Osteoblast (primary cell): ENCODE data around the gene TGFB3. TPM values are rescaled to one million over a fixed set of nuclear protein-coding genes. Genes with fewer than 3 reads are reported as not detected.
"Not testable (repeated sequence)": the region's sequence is repeated elsewhere in the genome, so short reads cannot be mapped to it uniquely, and the experiment has no call there.

Experiments
- DNase-seq: peaks from one replicate; pipeline ENCODE4 v3.0.0; 2011; ENCODE audit warnings: low spot score, mixed read lengths; ENCODE audit not compliant: insufficient read length; ENCODE audit errors: missing footprints
- H2AFZ ChIP-seq: 2 replicates; pipeline ENCODE4 v1.6.0; 2011; ENCODE audit warnings: mild to moderate bottlenecking, low read length
- H3K27ac ChIP-seq: 2 replicates; pipeline ENCODE4 v1.5.1; 2011; ENCODE audit warnings: mild to moderate bottlenecking, low read depth, low read length, moderate library complexity
- H3K27me3 ChIP-seq: 2 replicates; pipeline ENCODE4 v1.6.0; 2012; ENCODE audit warnings: mild to moderate bottlenecking, control low read depth, inconsistent platforms, low read length, moderate library complexity; ENCODE audit not compliant: insufficient read depth
- H3K36me3 ChIP-seq: 2 replicates; pipeline ENCODE4 v1.5.1; 2011; ENCODE audit warnings: mild to moderate bottlenecking, low read length, control low read depth, moderate library complexity; ENCODE audit not compliant: insufficient read depth
- H3K4me1 ChIP-seq: 2 replicates; pipeline ENCODE4 v1.5.1; 2011; ENCODE audit warnings: mild to moderate bottlenecking, low read length, control low read depth, moderate library complexity; ENCODE audit not compliant: insufficient read depth
- H3K4me2 ChIP-seq: 2 replicates; pipeline ENCODE4 v1.6.0; 2011; ENCODE audit warnings: mild to moderate bottlenecking, low read length; ENCODE audit not compliant: insufficient read depth
- H3K4me3 ChIP-seq: fragments of 200-600 bp; sonication (generic); 3 replicates; pipeline ENCODE4 v1.5.1; 2012; ENCODE audit warnings: mild to moderate bottlenecking, low read length, inconsistent platforms; ENCODE audit not compliant: insufficient read depth
- H3K79me2 ChIP-seq: 2 replicates; pipeline ENCODE4 v1.6.0; 2012; ENCODE audit warnings: mild to moderate bottlenecking, low read length, control low read depth, inconsistent platforms; ENCODE audit not compliant: insufficient read depth
- H3K9me3 ChIP-seq: 2 replicates; pipeline ENCODE4 v1.5.1; 2011; ENCODE audit warnings: low read depth, low read length, control low read depth
- H4K20me1 ChIP-seq: 2 replicates; pipeline ENCODE4 v1.6.0; 2012; ENCODE audit warnings: mild to moderate bottlenecking, low read length, control low read depth; ENCODE audit not compliant: insufficient read depth
- total RNA-seq: library from RNA; depleted of rRNA; stranded (reverse); fragments of >200 nt; gene quantifications from 2 replicates; pipeline ENCODE4 v1.2.3, GENCODE V29; 2012
- TF ChIP-seq, protein P1 (sequence below): IDR thresholded peaks from 2 replicates; pipeline ENCODE4 v1.5.1; 2011; ENCODE audit warnings: mild to moderate bottlenecking, low read depth, low read length, moderate library complexity; ENCODE audit errors: extremely low read depth

TGFB3 gene
- total RNA-seq, 1 donor: 11.6 TPM

DNA sequence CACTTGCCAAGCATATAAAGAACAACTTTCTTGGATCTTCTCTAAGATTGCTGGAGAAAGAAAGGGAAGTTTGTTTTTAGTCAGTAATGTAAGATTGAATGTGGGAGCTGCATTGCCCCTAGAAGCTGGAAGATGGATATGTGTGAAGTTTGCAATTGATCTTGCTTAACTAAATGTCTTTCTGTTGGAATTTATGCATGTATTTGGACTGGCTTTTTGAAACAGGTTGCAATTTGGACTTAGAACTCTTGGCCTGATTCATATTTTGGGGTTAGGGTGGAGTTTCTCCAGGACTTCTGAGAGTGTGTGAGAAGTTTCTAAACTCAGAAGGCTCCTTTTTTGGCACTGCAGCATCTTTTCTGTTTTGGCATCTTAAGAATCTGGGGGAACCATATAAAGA, 30.1 kb upstream of the TGFB3 start:
- Histone ChIP-seq H2AFZ (no peak overlapping the region), H3K4me3 (no peak overlapping the region), H3K79me2 (peaks cover 14% of the 10 kb centered on the region), H3K9me3 (no peaks in the 10 kb centered on the region), H4K20me1 (peaks cover 11% of the 10 kb centered on the region), H3K4me1 (peaks cover 22% of the 10 kb centered on the region), H3K27ac (no peak overlapping the region), H3K4me2 (no peak overlapping the region), H3K27me3 (no peaks in the 10 kb centered on the region), H3K36me3 (peaks cover 39% of the 10 kb centered on the region)
- TF ChIP-seq, protein P1, sequence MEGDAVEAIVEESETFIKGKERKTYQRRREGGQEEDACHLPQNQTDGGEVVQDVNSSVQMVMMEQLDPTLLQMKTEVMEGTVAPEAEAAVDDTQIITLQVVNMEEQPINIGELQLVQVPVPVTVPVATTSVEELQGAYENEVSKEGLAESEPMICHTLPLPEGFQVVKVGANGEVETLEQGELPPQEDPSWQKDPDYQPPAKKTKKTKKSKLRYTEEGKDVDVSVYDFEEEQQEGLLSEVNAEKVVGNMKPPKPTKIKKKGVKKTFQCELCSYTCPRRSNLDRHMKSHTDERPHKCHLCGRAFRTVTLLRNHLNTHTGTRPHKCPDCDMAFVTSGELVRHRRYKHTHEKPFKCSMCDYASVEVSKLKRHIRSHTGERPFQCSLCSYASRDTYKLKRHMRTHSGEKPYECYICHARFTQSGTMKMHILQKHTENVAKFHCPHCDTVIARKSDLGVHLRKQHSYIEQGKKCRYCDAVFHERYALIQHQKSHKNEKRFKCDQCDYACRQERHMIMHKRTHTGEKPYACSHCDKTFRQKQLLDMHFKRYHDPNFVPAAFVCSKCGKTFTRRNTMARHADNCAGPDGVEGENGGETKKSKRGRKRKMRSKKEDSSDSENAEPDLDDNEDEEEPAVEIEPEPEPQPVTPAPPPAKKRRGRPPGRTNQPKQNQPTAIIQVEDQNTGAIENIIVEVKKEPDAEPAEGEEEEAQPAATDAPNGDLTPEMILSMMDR: no peak
- no peak for DNase-seq

DNA sequence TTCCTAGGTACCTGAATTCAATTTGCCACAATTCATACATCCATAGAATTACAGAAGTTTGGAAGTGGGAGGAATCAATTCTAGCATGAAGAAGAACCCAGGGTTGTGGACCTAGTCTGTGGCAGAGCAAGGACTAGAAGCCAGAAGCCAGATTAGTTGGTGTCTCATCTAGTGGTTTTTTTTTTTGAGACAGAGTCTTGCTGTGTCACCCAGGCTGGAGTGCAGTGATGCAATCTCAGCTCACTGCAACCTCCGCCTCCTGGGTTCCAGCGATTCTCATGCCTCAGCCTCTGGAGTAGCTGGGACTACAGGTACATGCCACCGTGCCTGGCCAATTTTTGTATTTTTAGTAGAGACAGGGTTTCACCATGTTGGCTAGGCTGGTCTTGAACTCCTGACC, 27.8 kb upstream of the TGFB3 start:
- H3K79me2 ChIP-seq, H3K9me3 ChIP-seq, H3K4me3 ChIP-seq, H3K27me3 ChIP-seq, H4K20me1 ChIP-seq, DNase-seq, H2AFZ ChIP-seq, H3K27ac ChIP-seq, H3K4me2 ChIP-seq: not testable (repeated sequence)
- H3K4me1 ChIP-seq: peaks cover 10% of the 10 kb centered on the region
- H3K36me3 ChIP-seq: peaks cover 45% of the 10 kb centered on the region

DNA sequence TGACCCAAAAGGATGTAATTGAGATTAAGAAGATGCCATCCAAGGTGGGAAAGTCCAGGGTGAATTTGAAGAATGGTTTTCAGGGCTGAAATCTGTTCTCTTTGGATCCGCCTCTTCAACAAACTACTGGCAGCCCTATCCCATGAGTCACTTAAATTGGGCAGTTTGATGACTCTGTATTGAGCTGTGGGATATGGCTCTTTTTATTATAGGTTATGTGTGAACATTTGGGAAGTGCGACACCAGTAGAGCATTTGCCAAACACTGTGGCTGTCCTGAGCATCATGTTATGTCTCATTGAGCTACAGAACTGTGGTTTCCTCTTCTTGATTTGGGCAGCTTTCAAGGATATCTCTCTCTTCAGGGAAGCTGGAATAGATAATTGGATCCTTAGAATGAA, 26.1 kb upstream of the TGFB3 start:
- peak; percentile 69 for DNase-seq
- Histone ChIP-seq H3K4me2 (no peak overlapping the region), H3K9me3 (no peaks in the 10 kb centered on the region), H3K4me1 (peaks cover 10% of the 10 kb centered on the region), H3K79me2 (peaks cover 5% of the 10 kb centered on the region), H4K20me1 (peaks cover 9% of the 10 kb centered on the region), H3K27me3 (no peaks in the 10 kb centered on the region), H2AFZ (no peak overlapping the region), H3K27ac (peak overlapping the region; percentile 6), H3K36me3 (peaks cover 40% of the 10 kb centered on the region), H3K4me3 (no peak overlapping the region)
- TF ChIP-seq, protein P1: no peak

DNA sequence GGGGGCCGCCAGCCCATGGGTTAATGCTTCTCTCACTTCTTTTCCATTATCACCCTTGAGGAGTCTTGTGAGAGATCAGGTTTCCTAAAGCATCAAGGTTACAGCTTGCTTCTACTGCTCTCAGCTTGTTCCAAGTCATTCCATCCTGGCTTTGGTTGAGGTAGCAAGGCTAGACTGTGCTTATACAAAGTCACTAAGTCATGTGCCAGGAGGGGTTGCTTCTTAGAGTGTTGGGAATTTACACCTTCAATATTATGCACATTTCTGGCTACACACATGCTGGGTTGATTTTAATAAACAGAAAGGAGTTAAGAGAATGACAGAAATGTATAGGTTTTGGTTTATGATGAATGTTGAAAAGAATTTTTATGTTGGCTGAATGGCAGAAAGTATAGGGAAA, 25.6 kb upstream of the TGFB3 start:
- H3K4me2 ChIP-seq: no peak overlapping the region
- H4K20me1 ChIP-seq: peaks cover 9% of the 10 kb centered on the region
- no peaks in the 10 kb centered on the region for H3K9me3 ChIP-seq
- H3K79me2 ChIP-seq: peaks cover 5% of the 10 kb centered on the region
- no peak overlapping the region for H2AFZ ChIP-seq
- no peak overlapping the region for H3K4me3 ChIP-seq
- peaks cover 10% of the 10 kb centered on the region for H3K4me1 ChIP-seq
- DNase-seq: no peak
- H3K27ac ChIP-seq: peak overlapping the region; percentile 6
- TF ChIP-seq, protein P1: no peak
- peaks cover 40% of the 10 kb centered on the region for H3K36me3 ChIP-seq
- H3K27me3 ChIP-seq: no peaks in the 10 kb centered on the region
